ENCODE data around the gene CACNG5.

The CACNG5 gene

GRCh38 chr17:66834919-66835454 lies at the start of gene CACNG5:
Gene CACNG5, plus strand, starts transcription at chr17:66835117. Its CDS starts 42,216 bp downstream, at chr17:66877333.
- Histone ChIP-seq H3K79me2 (ENCODE audit: control insufficient read depth, insufficient read depth, low read length, unreplicated experiment) (no peaks in the 10 kb centered on the region), H2AFZ (ENCODE audit: low read length, unreplicated experiment) (no peak within 1 kb of the TSS), H3K4me1 (ENCODE audit: control insufficient read depth, insufficient read depth, low read length, unreplicated experiment) (no peaks in the 10 kb centered on the region), H3K36me3 (ENCODE audit: insufficient read depth, low read length) (no peaks in the 10 kb centered on the region), H3K4me3 (ENCODE audit: low read depth, low read length) (no peak within 1 kb of the TSS), H3K27me3 (ENCODE audit: insufficient read depth, low read length) (peaks cover 88% of the 10 kb centered on the region), H3K27ac (ENCODE audit: low read depth, low read length) (no peak within 1 kb of the TSS)

GRCh38 chr17:66786107-66786506 lies 48.8 kb upstream of the CACNG5 start:
- H3K36me3 ChIP-seq (ENCODE audit: insufficient read depth, low read length), result peaks cover 16% of the 10 kb centered on the region; the same call in 1 of the 2 replicates
- H3K27me3 ChIP-seq (ENCODE audit: insufficient read depth, low read length), result no peaks in the 10 kb centered on the region
- no peak overlapping the region for H3K27ac ChIP-seq (ENCODE audit: low read depth, low read length)
- H2AFZ ChIP-seq (ENCODE audit: low read length, unreplicated experiment), result no peak overlapping the region
- no peaks in the 10 kb centered on the region for H3K79me2 ChIP-seq (ENCODE audit: control insufficient read depth, insufficient read depth, low read length, unreplicated experiment)
- H3K4me1 ChIP-seq (ENCODE audit: control insufficient read depth, insufficient read depth, low read length, unreplicated experiment), result no peaks in the 10 kb centered on the region
- H3K4me3 ChIP-seq (ENCODE audit: low read depth, low read length), result no peak overlapping the region

- H3K27me3 ChIP-seq (ENCODE audit: insufficient read depth, low read length), result no peaks in the 10 kb centered on the region
- H3K4me1 ChIP-seq (ENCODE audit: control insufficient read depth, insufficient read depth, low read length, unreplicated experiment), result no peaks in the 10 kb centered on the region
- no peak overlapping the region for H3K27ac ChIP-seq (ENCODE audit: low read depth, low read length)
- H3K4me3 ChIP-seq (ENCODE audit: low read depth, low read length), result no peak overlapping the region
- peaks cover 21% of the 10 kb centered on the region; the same call in 1 of the 2 replicates for H3K36me3 ChIP-seq (ENCODE audit: insufficient read depth, low read length)
- no peak overlapping the region for H2AFZ ChIP-seq (ENCODE audit: low read length, unreplicated experiment)
- no peaks in the 10 kb centered on the region for H3K79me2 ChIP-seq (ENCODE audit: control insufficient read depth, insufficient read depth, low read length, unreplicated experiment)
These were observed 47.0 kb upstream of the CACNG5 start for GRCh38 chr17:66787914-66788313.

- Histone ChIP-seq H3K27ac (ENCODE audit: low read depth, low read length) (no peak overlapping the region), H3K4me3 (ENCODE audit: low read depth, low read length) (no peak overlapping the region), H3K36me3 (ENCODE audit: insufficient read depth, low read length) (peaks cover 22% of the 10 kb centered on the region; the same call in 1 of the 2 replicates), H2AFZ (ENCODE audit: low read length, unreplicated experiment) (no peak overlapping the region), H3K27me3 (ENCODE audit: insufficient read depth, low read length) (no peaks in the 10 kb centered on the region), H3K4me1 (ENCODE audit: control insufficient read depth, insufficient read depth, low read length, unreplicated experiment) (no peaks in the 10 kb centered on the region), H3K79me2 (ENCODE audit: control insufficient read depth, insufficient read depth, low read length, unreplicated experiment) (no peaks in the 10 kb centered on the region)
These were observed 45.8 kb upstream of the CACNG5 start for GRCh38 chr17:66789093-66789492.

- Histone ChIP-seq H3K27me3 (ENCODE audit: insufficient read depth, low read length) (no peaks in the 10 kb centered on the region), H3K4me3 (ENCODE audit: low read depth, low read length) (no peak overlapping the region), H3K4me1 (ENCODE audit: control insufficient read depth, insufficient read depth, low read length, unreplicated experiment) (no peaks in the 10 kb centered on the region), H2AFZ (ENCODE audit: low read length, unreplicated experiment) (no peak overlapping the region), H3K79me2 (ENCODE audit: control insufficient read depth, insufficient read depth, low read length, unreplicated experiment) (no peaks in the 10 kb centered on the region), H3K27ac (ENCODE audit: low read depth, low read length) (no peak overlapping the region), H3K36me3 (ENCODE audit: insufficient read depth, low read length) (peaks cover 22% of the 10 kb centered on the region; the same call in 1 of the 2 replicates)
These were observed 44.9 kb upstream of the CACNG5 start for GRCh38 chr17:66789961-66790437.

- H3K27ac ChIP-seq (ENCODE audit: low read depth, low read length), result no peak overlapping the region
- peaks cover 25% of the 10 kb centered on the region for H3K36me3 ChIP-seq (ENCODE audit: insufficient read depth, low read length)
- H2AFZ ChIP-seq (ENCODE audit: low read length, unreplicated experiment), result no peak overlapping the region
- H3K4me3 ChIP-seq (ENCODE audit: low read depth, low read length), result no peak overlapping the region
- H3K79me2 ChIP-seq (ENCODE audit: control insufficient read depth, insufficient read depth, low read length, unreplicated experiment), result no peaks in the 10 kb centered on the region
- H3K27me3 ChIP-seq (ENCODE audit: insufficient read depth, low read length), result no peaks in the 10 kb centered on the region
- H3K4me1 ChIP-seq (ENCODE audit: control insufficient read depth, insufficient read depth, low read length, unreplicated experiment), result no peaks in the 10 kb centered on the region
These were observed 44.3 kb upstream of the CACNG5 start for GRCh38 chr17:66790501-66791061.

GRCh38 chr17:66791347-66791746 lies 43.6 kb upstream of the CACNG5 start:
- Histone ChIP-seq H3K27me3 (ENCODE audit: insufficient read depth, low read length) (no peaks in the 10 kb centered on the region), H3K27ac (ENCODE audit: low read depth, low read length) (no peak overlapping the region), H3K4me3 (ENCODE audit: low read depth, low read length) (no peak overlapping the region), H2AFZ (ENCODE audit: low read length, unreplicated experiment) (no peak overlapping the region), H3K79me2 (ENCODE audit: control insufficient read depth, insufficient read depth, low read length, unreplicated experiment) (no peaks in the 10 kb centered on the region), H3K36me3 (ENCODE audit: insufficient read depth, low read length) (peaks cover 32% of the 10 kb centered on the region), H3K4me1 (ENCODE audit: control insufficient read depth, insufficient read depth, low read length, unreplicated experiment) (no peaks in the 10 kb centered on the region)

- H2AFZ ChIP-seq (ENCODE audit: low read length, unreplicated experiment), result no peak overlapping the region
- no peak overlapping the region for H3K27ac ChIP-seq (ENCODE audit: low read depth, low read length)
- no peaks in the 10 kb centered on the region for H3K79me2 ChIP-seq (ENCODE audit: control insufficient read depth, insufficient read depth, low read length, unreplicated experiment)
- H3K36me3 ChIP-seq (ENCODE audit: insufficient read depth, low read length), result peaks cover 40% of the 10 kb centered on the region
- H3K27me3 ChIP-seq (ENCODE audit: insufficient read depth, low read length), result no peaks in the 10 kb centered on the region
- H3K4me3 ChIP-seq (ENCODE audit: low read depth, low read length), result no peak overlapping the region
- no peaks in the 10 kb centered on the region for H3K4me1 ChIP-seq (ENCODE audit: control insufficient read depth, insufficient read depth, low read length, unreplicated experiment)
These were observed 41.1 kb upstream of the CACNG5 start for GRCh38 chr17:66793814-66794213.

GRCh38 chr17:66795486-66795885 lies 39.4 kb upstream of the CACNG5 start:
- Histone ChIP-seq H2AFZ (ENCODE audit: low read length, unreplicated experiment) (no peak overlapping the region), H3K79me2 (ENCODE audit: control insufficient read depth, insufficient read depth, low read length, unreplicated experiment) (no peaks in the 10 kb centered on the region), H3K4me1 (ENCODE audit: control insufficient read depth, insufficient read depth, low read length, unreplicated experiment) (no peaks in the 10 kb centered on the region), H3K36me3 (ENCODE audit: insufficient read depth, low read length) (peaks cover 34% of the 10 kb centered on the region), H3K27me3 (ENCODE audit: insufficient read depth, low read length) (no peaks in the 10 kb centered on the region), H3K4me3 (ENCODE audit: low read depth, low read length) (no peak overlapping the region), H3K27ac (ENCODE audit: low read depth, low read length) (no peak overlapping the region)

GRCh38 chr17:66799849-66800537 lies 34.9 kb upstream of the CACNG5 start:
- Histone ChIP-seq H3K27ac (ENCODE audit: low read depth, low read length) (no peak overlapping the region), H3K4me3 (ENCODE audit: low read depth, low read length) (no peak overlapping the region), H3K36me3 (ENCODE audit: insufficient read depth, low read length) (peaks cover 32% of the 10 kb centered on the region), H3K27me3 (ENCODE audit: insufficient read depth, low read length) (no peaks in the 10 kb centered on the region), H3K79me2 (ENCODE audit: control insufficient read depth, insufficient read depth, low read length, unreplicated experiment) (no peaks in the 10 kb centered on the region), H2AFZ (ENCODE audit: low read length, unreplicated experiment) (no peak overlapping the region), H3K4me1 (ENCODE audit: control insufficient read depth, insufficient read depth, low read length, unreplicated experiment) (no peaks in the 10 kb centered on the region)

Data from ACC112 (cell line).